ENCODE measurements around the gene KLHL13.
"Not testable (repeated sequence)": the region's sequence is repeated elsewhere in the genome, so short reads cannot be mapped to it uniquely, and the experiment has no call there.

The KLHL13 gene

GRCh38 chrX:118062817-118063615 is 53.6 kb downstream of the KLHL13 start:
- DNase-seq = no peak

- no peak for DNase-seq
Measured at GRCh38 chrX:118062048-118062789, 54.4 kb downstream of the KLHL13 start.

GRCh38 chrX:118058924-118059323 is 57.7 kb downstream of the KLHL13 start:
- no peak for DNase-seq

GRCh38 chrX:118056870-118057269 is 59.7 kb downstream of the KLHL13 start:
- DNase-seq = no peak

GRCh38 chrX:118049713-118050112 is 66.9 kb downstream of the KLHL13 start:
- no peak for DNase-seq

- no peak for DNase-seq
Measured at GRCh38 chrX:118047446-118048186, 69.0 kb downstream of the KLHL13 start.

GRCh38 chrX:118039591-118039990 is 77.0 kb downstream of the KLHL13 start:
- DNase-seq = no peak

- no peak for DNase-seq
Measured at GRCh38 chrX:118038614-118039365, 77.8 kb downstream of the KLHL13 start.

GRCh38 chrX:118026631-118027030 is 90.0 kb downstream of the KLHL13 start:
- no peak for DNase-seq

- DNase-seq = no peak
Measured at GRCh38 chrX:118025226-118025625, 91.4 kb downstream of the KLHL13 start.

- no peak for DNase-seq
Measured at GRCh38 chrX:118024482-118024881, 92.1 kb downstream of the KLHL13 start.

GRCh38 chrX:118022753-118023152 is 93.9 kb downstream of the KLHL13 start:
- DNase-seq = no peak

- no peak for DNase-seq
Measured at GRCh38 chrX:118016422-118016821, 100.2 kb downstream of the KLHL13 start.

- not testable (repeated sequence) for DNase-seq
Measured at GRCh38 chrX:118002417-118002816, 114.2 kb downstream of the KLHL13 start.

GRCh38 chrX:118000518-118000917 is 116.1 kb downstream of the KLHL13 start:
- DNase-seq = no peak

GRCh38 chrX:117998171-117998570 is 118.4 kb downstream of the KLHL13 start:
- DNase-seq = no peak

GRCh38 chrX:117996918-117997480 is 119.6 kb downstream of the KLHL13 start:
- DNase-seq = no peak

- DNase-seq = no peak
Measured at GRCh38 chrX:117996408-117996807, 120.2 kb downstream of the KLHL13 start.

GRCh38 chrX:117995378-117995777 is 121.2 kb downstream of the KLHL13 start:
- no peak for DNase-seq

GRCh38 chrX:117992192-117992723 is 124.4 kb downstream of the KLHL13 start:
- no peak for DNase-seq

- DNase-seq = no peak
Measured at GRCh38 chrX:117990438-117990837, 126.2 kb downstream of the KLHL13 start.

GRCh38 chrX:117989512-117989911 is 127.1 kb downstream of the KLHL13 start:
- DNase-seq = no peak

Measured in NCI-H2171 treated with DMSO at 0.1 percent for 48 hours (cell line).